Heart left ventricle (tissue), 16 donors: ENCODE data around the gene CUBN. TPM values are rescaled to one million over a fixed set of nuclear protein-coding genes. Genes with fewer than 3 reads are reported as not detected.
A peak's percentile ranks its signal among the peaks of the same experiment; 100 is the strongest.

Experiments
- ATAC-seq, 4 donors: fragments of 200-7000 bp; cut with Tn5 transposase; one replicate each; pipeline ENCODE4 v1.9.1; 2020 to 2022; ENCODE audit warnings: moderate library complexity in 4 of 4, mild to moderate bottlenecking in 3 of 4, moderate number of reproducible peaks in 1 of 4
- DNase-seq, 5 donors: peaks; one replicate each; pipeline ENCODE4 v3.0.0-alpha.2; 2020
- H3K27ac ChIP-seq, 12 donors: fragments of 200-600 bp; sonication (generic) in 4 of 12; one replicate each; pipeline versions ENCODE4 v1.5.0 to v1.8.0; 2016 to 2022; ENCODE audit warnings: mild to moderate bottlenecking in 2 of 12
- H3K27me3 ChIP-seq, 9 donors: fragments of 200-600 bp; sonication (generic) in 2 of 9; one replicate each; pipeline versions ENCODE4 v1.5.1 to v1.8.0; 2016 to 2022; ENCODE audit warnings: mild to moderate bottlenecking in 3 of 9
- H3K36me3 ChIP-seq, 9 donors: fragments of 200-600 bp; sonication (generic) in 2 of 9; one replicate each; pipeline versions ENCODE4 v1.5.0 to v1.8.0; 2018 to 2022; ENCODE audit warnings: mild to moderate bottlenecking in 2 of 9
- H3K4me1 ChIP-seq, 12 donors: fragments of 200-600 bp; sonication (generic) in 4 of 12; one replicate each; pipeline versions ENCODE4 v1.5.0 to v1.8.0; 2016 to 2022; ENCODE audit warnings: mild to moderate bottlenecking in 3 of 12
- H3K4me3 ChIP-seq, 12 donors: fragments of 200-600 bp; sonication (generic) in 4 of 12; one replicate each; pipeline versions ENCODE4 v1.5.0 to v1.8.0; 2017 to 2022; ENCODE audit warnings: mild to moderate bottlenecking in 9 of 12, moderate library complexity in 4 of 12
- H3K9me3 ChIP-seq, 12 donors: fragments of 200-600 bp; sonication (generic) in 4 of 12; one replicate each; pipeline versions ENCODE4 v1.5.0 to v1.8.0; 2016 to 2022; ENCODE audit warnings: mild to moderate bottlenecking in 1 of 12
- CTCF ChIP-seq, 12 donors: fragments of 200-600 bp; sonication (generic) in 4 of 12; IDR thresholded peaks; one replicate each; pipeline versions ENCODE4 v1.5.0 to v1.8.0; 2018 to 2022; ENCODE audit warnings: antibody characterized with exemption in 12 of 12, mild to moderate bottlenecking in 5 of 12
- POLR2A ChIP-seq, 2 donors: fragments of 450-650 bp; IDR thresholded peaks; one replicate each; pipeline ENCODE4 v1.6.1; 2017; ENCODE audit warnings: antibody characterized with exemption in 2 of 2, mild to moderate bottlenecking in 2 of 2, moderate library complexity in 2 of 2
- WGBS, 4 donors: extraction: QIAGEN DNeasy Blood & Tissue Kit in 2 of 4; methylation state at CpG; one replicate each; pipeline versions ENCODE4 v1.1.5 to v1.1.7; 2013 to 2018; 5-methylcytosine and 5-hydroxymethylcytosine counted together
- intact Hi-C, 10 donors: fragments of 100-400 bp; cut with DNase I; formaldehyde crosslinking; loops; one replicate each; pipeline versions ENCODE4 v1.11.1 to v1.14.2; 2022
- polyA plus RNA-seq, 2 donors: library from polyadenylated mRNA; stranded (reverse); fragments of 200-250 nt; gene quantifications; one replicate each; pipeline ENCODE4 v1.2.3, GENCODE V29; 2013
- total RNA-seq, 9 donors: library from RNA; depleted of rRNA in 2 of 9; stranded (reverse); fragments of >200 nt in 2 of 9; fragmentation: NEBNext Ultra II Directional in 3 of 9; extraction: Animal tissue kit (Norgen Biotek cat#: 25700) in 3 of 9; gene quantifications; one replicate each; pipeline versions ENCODE4 v1.1.0 to v1.2.4, GENCODE V29; 2016 to 2023
- donor health status: ischemic (EF 13 %, LVEDD 7.1; RV severe dilation, severe dysfunction).
- donor health status: healthy with polysubstance abuse.
- donor health status: DM: no; HTN: yes; CAD: no.
- donor health status: DM: no; HTN: no; CAD: no.
- donor health status: ischemic (EF 25% LVEDD 6.9; RV normal size, moderate dysfunction).
- donor health status: ischemic (EF 25% LVEDD 5.7; RV mildly dilated, moderate dysfunction).
- donor health status: healthy.
- donor health status: DM: yes; HTN: yes; CAD: no.
- donor health status: ischemic (EF 35%, LVEDD 5.7; RV mildly dilated, moderate dysfunction).
- donor health status: nonischemic (EF 11% LVEDD 7.7; RV severe dilation, severe dysfunction).
- donor health status: DM: yes; HTN: yes; CAD: no.
- donor health status: PGD.
- donor health status: ischemic (EF 29% LVEDD 5.4; RV normal size, mild dysfunction).
- donor health status: nonischemic (EF 23%, LVEDD 6.1; RV moderate dilation, normal function).

Gene CUBN
- total and polyA plus RNA-seq, 11 donors: 0.07 to 1.5 (median 0.44) TPM

GRCh38 chr10:16941067-16941466 is 188.5 kb downstream of the CUBN start:
- DNase-seq: no peak
- TF ChIP-seq CTCF (IDR thresholded peaks at IDR 0.05) (no peak), POLR2A (IDR thresholded peaks at IDR 0.05) (no peak)
- intact Hi-C loops: no loop called here

GRCh38 chr10:16938952-16939351 is 190.7 kb downstream of the CUBN start:
- Histone ChIP-seq H3K4me3 (no peak overlapping the region), H3K27ac (no peak overlapping the region), H3K9me3 (no peaks in the 10 kb centered on the region), H3K4me1 (peaks cover 0 to 19% (median 4%) of the 10 kb centered on the region in 12 donors), H3K36me3 (no peaks in the 10 kb centered on the region), H3K27me3 (no peaks in the 10 kb centered on the region)
- no peak for TF ChIP-seq POLR2A (IDR thresholded peaks at IDR 0.05)
- TF ChIP-seq CTCF (IDR thresholded peaks at IDR 0.05): no peak
- ATAC-seq: no peak
- intact Hi-C loops: no loop called here
- WGBS, 4 donors: 85 to 90% (median 86%) methylated on average over 3 of the region's 3 CpGs
- no peak for DNase-seq

More at GRCh38 chr10:16941067-16941466, 188.5 kb downstream of the CUBN start:
- Histone ChIP-seq H3K36me3 (no peaks in the 10 kb centered on the region), H3K4me3 (no peak overlapping the region), H3K4me1 (peaks cover 0 to 32% (median 5%) of the 10 kb centered on the region in 12 donors), H3K27ac (no peak overlapping the region), H3K9me3 (no peaks in the 10 kb centered on the region), H3K27me3 (no peaks in the 10 kb centered on the region)
- 92 to 93% (median 93%) methylated on average over 3 of the region's 3 CpGs for WGBS, 4 donors
- no peak for ATAC-seq

- TF ChIP-seq CTCF (IDR thresholded peaks at IDR 0.05): no peak
- no peak for TF ChIP-seq POLR2A (IDR thresholded peaks at IDR 0.05)
- Histone ChIP-seq H3K9me3 (no peaks in the 10 kb centered on the region), H3K4me3 (no peak overlapping the region), H3K36me3 (no peaks in the 10 kb centered on the region), H3K4me1 (peaks cover 0 to 11% (median 0%) of the 10 kb centered on the region in 12 donors), H3K27ac (peak overlapping the region in 1 of 12 donors; percentile 25), H3K27me3 (no peaks in the 10 kb centered on the region)
- intact Hi-C loops: no loop called here
- DNase-seq (no peak), ATAC-seq (no peak)
- WGBS, 4 donors: 94 to 100% (median 95%) methylated on average over 2 of the region's 2 CpGs
Observed at GRCh38 chr10:16934461-16934860, 195.2 kb downstream of the CUBN start.

GRCh38 chr10:16933783-16934182 is 195.8 kb downstream of the CUBN start:
- DNase-seq (peak in 1 of 5 donors; percentile 13), ATAC-seq (peak in 3 of 4 donors; percentile 37 to 57 (median 51))
- peaks cover 0 to 11% (median 0%) of the 10 kb centered on the region in 12 donors for H3K4me1 ChIP-seq
- 69 to 76% (median 74%) methylated on average over 4 of the region's 4 CpGs for WGBS, 4 donors
- TF ChIP-seq CTCF (IDR thresholded peaks at IDR 0.05): peak in 1 of 12 donors; percentile 16
- no peak for TF ChIP-seq POLR2A (IDR thresholded peaks at IDR 0.05)
- H3K36me3 ChIP-seq: no peaks in the 10 kb centered on the region
- H3K9me3 ChIP-seq: no peaks in the 10 kb centered on the region
- peak overlapping the region in 4 of 12 donors; percentile 4 to 25 (median 14) for H3K27ac ChIP-seq
- intact Hi-C loops: no loop called here
- H3K4me3 ChIP-seq: no peak overlapping the region
- H3K27me3 ChIP-seq: no peaks in the 10 kb centered on the region
